GM10248 (cell line): Measurements from ENCODE around the gene TRIM24.
"Not testable (repeated sequence)": the region's sequence is repeated elsewhere in the genome, so short reads cannot be mapped to it uniquely, and the experiment has no call there.

Experiments used
- CTCF ChIA-PET: fragments of 300-600 bp; sonication (Branson Sonifier 250); formaldehyde crosslinking; extraction: SDS; loops from one replicate; lab custom pipeline; 2021; ENCODE audit warnings: antibody characterized with exemption; lab: Yijun Ruan, JAX
- POLR2A ChIA-PET: fragments of 350-650 bp; sonication (Branson Sonifier 250); formaldehyde crosslinking; extraction: SDS; loops from one replicate; lab custom pipeline; 2020; ENCODE audit warnings: antibody characterized with exemption; lab: Yijun Ruan, JAX
- DNase-seq: peaks from one replicate; pipeline ENCODE4 v3.0.0; 2012; ENCODE audit errors: extremely low spot score
- TF ChIP-seq, protein P1 (sequence below): IDR thresholded peaks from 2 replicates; pipeline ENCODE4 v1.5.1; 2012; ENCODE audit warnings: mild to moderate bottlenecking, low read depth; ENCODE audit errors: extremely low read depth, missing control alignments, control extremely low read depth

TRIM24 gene

DNA sequence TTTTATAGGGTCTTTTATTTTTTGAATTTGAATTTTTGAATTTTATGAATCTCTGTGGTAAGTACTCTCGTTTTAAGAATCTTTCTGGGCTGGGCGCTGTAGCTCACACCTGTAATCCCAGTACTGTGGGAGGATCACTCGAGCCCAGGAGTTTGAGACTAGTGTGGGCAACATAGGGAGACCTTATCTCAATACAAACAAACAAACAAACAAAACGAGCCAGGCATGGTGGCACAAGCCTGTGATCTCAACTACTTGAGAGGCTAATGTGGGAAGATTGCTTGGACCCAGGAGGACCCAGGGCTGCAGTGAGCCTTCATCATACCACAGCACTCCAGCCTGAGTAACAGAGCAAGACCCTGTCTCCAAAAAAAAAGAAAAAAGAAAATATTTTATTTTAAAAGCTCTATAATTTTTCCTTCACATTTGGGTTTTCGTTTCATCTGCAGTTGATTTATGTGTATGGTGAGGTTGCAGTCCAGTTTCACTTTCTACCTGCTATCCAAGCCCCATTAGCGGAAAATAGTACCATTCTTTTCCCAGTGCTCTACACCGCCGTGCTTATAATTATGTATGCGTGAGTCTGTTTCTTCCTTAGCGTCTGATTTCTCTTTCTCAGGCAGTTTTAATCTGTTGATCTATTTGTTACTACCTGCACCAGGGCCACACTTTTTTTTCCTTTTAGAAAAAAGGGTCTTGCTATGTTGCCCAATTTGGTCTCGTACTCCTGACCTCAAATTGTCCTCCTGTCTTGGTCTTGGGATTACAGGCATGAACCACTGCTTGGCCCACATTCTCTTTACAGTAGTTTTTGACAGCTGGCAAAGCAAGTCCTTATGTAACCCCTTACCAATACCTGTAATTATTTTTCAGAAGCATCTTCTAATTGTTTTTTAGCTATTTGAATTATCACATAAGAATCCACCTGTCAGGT lies 21.7 kb downstream of the TRIM24 start:
- ChIA-PET CTCF (interaction anchor here (4.7 kb wide), 1 partner anchor 12 kb away, joined by 26 read pairs; no protein-coding TSS in a partner anchor), POLR2A (no interaction called here)
- no peak for DNase-seq
- TF ChIP-seq, protein P1, sequence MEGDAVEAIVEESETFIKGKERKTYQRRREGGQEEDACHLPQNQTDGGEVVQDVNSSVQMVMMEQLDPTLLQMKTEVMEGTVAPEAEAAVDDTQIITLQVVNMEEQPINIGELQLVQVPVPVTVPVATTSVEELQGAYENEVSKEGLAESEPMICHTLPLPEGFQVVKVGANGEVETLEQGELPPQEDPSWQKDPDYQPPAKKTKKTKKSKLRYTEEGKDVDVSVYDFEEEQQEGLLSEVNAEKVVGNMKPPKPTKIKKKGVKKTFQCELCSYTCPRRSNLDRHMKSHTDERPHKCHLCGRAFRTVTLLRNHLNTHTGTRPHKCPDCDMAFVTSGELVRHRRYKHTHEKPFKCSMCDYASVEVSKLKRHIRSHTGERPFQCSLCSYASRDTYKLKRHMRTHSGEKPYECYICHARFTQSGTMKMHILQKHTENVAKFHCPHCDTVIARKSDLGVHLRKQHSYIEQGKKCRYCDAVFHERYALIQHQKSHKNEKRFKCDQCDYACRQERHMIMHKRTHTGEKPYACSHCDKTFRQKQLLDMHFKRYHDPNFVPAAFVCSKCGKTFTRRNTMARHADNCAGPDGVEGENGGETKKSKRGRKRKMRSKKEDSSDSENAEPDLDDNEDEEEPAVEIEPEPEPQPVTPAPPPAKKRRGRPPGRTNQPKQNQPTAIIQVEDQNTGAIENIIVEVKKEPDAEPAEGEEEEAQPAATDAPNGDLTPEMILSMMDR, result no peak

DNA sequence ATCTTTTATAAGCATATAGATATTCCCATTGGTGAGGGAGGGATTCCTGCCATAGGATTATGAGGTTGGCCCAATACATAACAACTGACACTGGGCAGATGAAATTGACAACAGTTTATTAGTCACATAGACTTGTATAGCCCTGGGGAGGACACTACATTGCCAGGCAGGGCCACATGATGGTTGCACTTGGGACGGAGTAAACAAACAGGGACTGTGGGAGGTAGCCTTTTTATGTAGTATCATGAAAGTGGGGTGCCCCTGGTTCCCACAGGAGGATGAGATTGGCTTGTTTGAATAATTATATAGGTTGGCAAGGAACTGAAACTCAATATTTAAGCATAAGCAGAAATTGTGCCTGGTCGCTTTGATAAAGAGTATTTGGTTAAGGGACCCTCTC lies 23.5 kb downstream of the TRIM24 start:
- TF ChIP-seq, protein P1, result no peak
- ChIA-PET POLR2A (no interaction called here), CTCF (no interaction called here)
- no peak for DNase-seq

DNA sequence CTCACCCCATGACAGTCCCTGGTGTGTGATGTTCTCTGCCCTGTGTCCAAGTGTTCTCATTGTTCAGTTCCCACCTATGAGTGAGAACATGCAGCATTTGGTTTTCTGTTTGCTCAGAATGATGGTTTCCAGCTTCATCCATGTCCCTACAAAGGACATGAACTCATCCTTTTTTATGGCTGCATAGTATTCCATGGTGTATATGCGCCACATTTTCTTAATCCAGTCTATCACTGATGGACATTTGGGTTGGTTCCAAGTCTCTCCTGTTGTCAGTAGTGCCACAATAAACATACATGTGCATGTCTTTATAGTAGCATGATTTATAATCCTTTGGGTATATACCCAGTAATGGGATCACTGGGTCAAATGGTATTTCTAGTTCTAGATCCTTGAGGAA lies 25.4 kb downstream of the TRIM24 start:
- CTCF ChIA-PET, DNase-seq, POLR2A ChIA-PET: not testable (repeated sequence)

DNA sequence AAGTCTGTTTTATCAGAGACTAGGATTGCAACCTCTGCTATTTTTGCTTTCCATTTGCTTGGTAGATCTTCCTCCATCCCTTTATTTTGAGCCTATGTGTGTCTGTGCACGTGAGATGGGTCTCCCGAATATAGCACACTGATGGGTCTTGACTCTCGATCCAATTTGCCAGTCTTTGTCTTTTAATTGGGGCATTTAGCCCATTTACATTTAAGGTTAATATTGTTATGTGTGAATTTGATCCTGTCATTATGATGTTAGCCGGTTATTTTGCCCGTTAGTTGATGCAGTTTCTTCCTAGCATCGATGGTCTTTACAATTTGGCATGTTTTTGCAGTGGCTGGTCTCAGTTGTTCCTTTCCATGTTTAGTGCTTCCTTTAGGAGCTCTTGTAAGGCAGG lies 29.1 kb downstream of the TRIM24 start:
- CTCF ChIA-PET, DNase-seq: not testable (repeated sequence)
- POLR2A ChIA-PET, result interaction anchor here (1.0 kb wide), 1 partner anchor 14 kb away, joined by 3 read pairs; no protein-coding TSS in a partner anchor

DNA sequence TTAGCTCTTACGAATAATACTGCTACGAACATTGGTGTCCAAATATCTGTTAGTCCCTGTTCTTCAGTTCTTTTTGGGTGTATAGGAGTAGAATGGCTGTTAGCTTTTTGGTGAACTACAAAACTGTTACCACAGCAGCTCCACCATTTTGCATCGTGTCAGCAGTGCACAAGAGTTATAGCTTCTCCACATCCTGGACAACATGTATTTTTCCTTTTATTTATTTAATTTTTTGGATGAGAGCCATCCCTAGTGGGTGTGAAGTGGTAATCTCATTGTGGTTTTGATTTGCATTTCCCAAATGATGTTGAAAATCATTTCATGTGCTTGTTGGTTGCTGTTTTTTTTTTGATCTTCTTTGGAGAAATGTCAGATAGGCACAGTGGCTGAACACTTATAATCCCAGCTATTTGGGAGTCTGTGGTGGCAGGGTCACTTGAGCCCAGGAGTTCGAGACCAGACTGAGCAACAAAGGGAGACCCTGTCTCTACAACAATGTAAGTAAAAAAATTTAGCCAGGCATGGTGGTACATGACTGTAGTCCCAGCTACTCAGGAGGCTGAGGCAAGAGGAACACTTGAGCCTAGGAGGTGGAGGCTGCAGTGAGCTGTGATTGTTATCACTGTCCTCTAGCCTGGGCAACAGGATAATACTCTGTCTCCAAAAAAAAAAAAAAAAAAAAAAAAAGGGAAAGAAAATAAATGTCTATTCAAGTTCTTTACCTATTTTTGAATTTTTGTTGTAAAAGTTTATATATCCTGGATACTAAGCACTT lies 31.7 kb downstream of the TRIM24 start:
- CTCF ChIA-PET, result interaction anchor here (1.0 to 1.9 kb wide), 5 partner anchors 11 to 27 kb away, joined by 3 to 5 read pairs (median 4); no protein-coding TSS in a partner anchor
- TF ChIP-seq, protein P1, result no peak
- POLR2A ChIA-PET, result no interaction called here
- no peak for DNase-seq

DNA sequence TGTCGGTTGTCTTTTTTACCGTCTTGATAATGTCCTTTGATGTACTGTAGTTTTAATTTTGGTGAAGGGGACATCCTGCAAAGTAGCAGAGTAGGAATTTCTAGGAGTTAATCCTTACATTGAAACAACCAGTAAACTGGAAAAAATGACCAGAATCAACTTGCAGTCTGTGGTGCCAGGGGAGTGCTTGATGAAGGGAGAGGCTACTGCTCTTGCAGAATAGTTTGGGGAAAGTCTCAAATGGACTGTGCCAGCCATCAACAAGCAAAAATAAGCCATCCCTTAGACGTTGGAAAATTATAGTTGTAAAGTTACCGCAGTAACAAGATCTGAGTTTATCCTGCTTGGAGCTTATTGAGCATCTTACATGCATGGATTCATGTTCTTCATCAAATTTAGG lies 32.4 kb downstream of the TRIM24 start:
- CTCF ChIA-PET, result interaction anchor here (1.0 kb wide), 2 partner anchors 12 to 15 kb away, joined by 3 to 5 read pairs; no protein-coding TSS in a partner anchor
- POLR2A ChIA-PET, result no interaction called here
- no peak for DNase-seq

DNA sequence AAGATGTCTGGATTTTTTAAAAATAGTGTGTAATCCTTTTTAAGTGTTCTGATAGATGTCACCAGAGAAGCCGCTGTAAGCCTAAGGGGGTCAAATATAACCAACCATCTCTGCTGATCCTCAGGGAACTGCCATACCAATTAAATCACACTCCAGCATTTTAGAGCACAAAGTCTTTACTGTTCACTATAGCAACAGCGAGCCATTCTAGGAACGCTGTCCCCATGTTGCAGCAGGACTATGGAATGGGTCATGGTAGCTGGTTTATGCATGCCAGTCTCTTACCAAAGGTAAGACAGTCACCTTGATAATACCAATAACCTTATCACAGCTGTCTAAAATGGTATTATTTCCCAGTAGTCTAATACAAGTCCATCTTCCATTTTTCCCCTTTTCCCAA lies 33.5 kb downstream of the TRIM24 start:
- ChIA-PET POLR2A (no interaction called here), CTCF (no interaction called here)
- DNase-seq, result no peak
- TF ChIP-seq, protein P1, result no peak

More for the DNA sequence above, 32.4 kb downstream of the TRIM24 start:
- TF ChIP-seq, protein P1, result no peak
